ENCODE measurements around the gene CREBBP.

- TF ChIP-seq RAD21 (conservative IDR thresholded peaks at IDR 0.05 in 1 of 2, IDR thresholded peaks at IDR 0.05 in 1 of 2), result no peak
- no peak for TF ChIP-seq RCOR1 (IDR thresholded peaks at IDR 0.05; ENCODE audit: low read depth, low read length)
- TF ChIP-seq CTCF (IDR thresholded peaks at IDR 0.05), result no peak
- TF ChIP-seq PHF8 (IDR thresholded peaks at IDR 0.05; ENCODE audit: borderline replicate concordance, low read depth), result no peak
- no peak for TF ChIP-seq MAZ (IDR thresholded peaks at IDR 0.05; ENCODE audit: borderline replicate concordance, low read depth, low read length)
- TF ChIP-seq JUNB (IDR thresholded peaks at IDR 0.05), result no peak
- TF ChIP-seq USF2 (IDR thresholded peaks at IDR 0.05), result no peak
- TF ChIP-seq POLR2A (IDR thresholded peaks at IDR 0.05; ENCODE audit: low read length), result no peak
- TF ChIP-seq ZFP36 (IDR thresholded peaks at IDR 0.05; ENCODE audit: borderline replicate concordance, partially characterized antibody), result no peak
- no peak for TF ChIP-seq EP300 (IDR thresholded peaks at IDR 0.05)
- TF ChIP-seq ZSCAN20 (CRISPR knock-in tag; IDR thresholded peaks at IDR 0.05), result no peak
- TF ChIP-seq HOXA7 (CRISPR knock-in tag; IDR thresholded peaks at IDR 0.05), result no peak
- TF ChIP-seq RFX5 (IDR thresholded peaks at IDR 0.05), result no peak
- TF ChIP-seq CHD4 (IDR thresholded peaks at IDR 0.05; ENCODE audit: borderline replicate concordance), result no peak
Measured at GRCh38 chr16:3924763-3925162, 44.2 kb upstream of the CREBBP start.

All from A549 (cell line).